ENCODE measurements around the gene ARMC9.

The ARMC9 gene

GRCh38 chr2:231308631-231309428 lies 110.4 kb downstream of the ARMC9 start:
- DNase-seq (ENCODE audit: low read depth in 2 of 2), result no peak

- DNase-seq (ENCODE audit: low read depth in 2 of 2), result no peak
Measured at GRCh38 chr2:231312066-231312465, 113.6 kb downstream of the ARMC9 start.

GRCh38 chr2:231315896-231316295 lies 117.5 kb downstream of the ARMC9 start:
- DNase-seq (ENCODE audit: low read depth in 2 of 2), result no peak

DNA sequence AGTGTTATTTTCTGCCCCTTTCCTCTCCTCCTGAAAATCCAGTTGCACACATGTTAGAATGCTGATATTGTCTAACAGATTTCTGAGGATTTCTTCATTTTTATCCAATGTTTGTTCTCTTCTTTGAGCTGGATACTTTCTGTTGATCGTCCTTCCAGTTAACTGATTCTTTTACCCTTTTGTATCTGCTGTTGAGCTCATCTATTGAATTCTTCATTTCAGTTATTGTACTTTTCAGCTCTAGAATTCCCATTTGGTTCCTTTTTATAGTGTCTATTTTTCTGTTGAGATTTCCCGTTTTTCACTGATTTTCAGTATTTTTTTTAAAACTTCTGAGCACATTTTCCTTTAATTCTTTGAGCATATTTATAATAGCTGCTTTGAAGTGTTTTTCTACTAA lies 119.1 kb downstream of the ARMC9 start:
- no peak for DNase-seq (ENCODE audit: low read depth in 2 of 2)

- no peak for DNase-seq (ENCODE audit: low read depth in 2 of 2)
Measured at GRCh38 chr2:231318436-231318835, 120.0 kb downstream of the ARMC9 start.

DNA sequence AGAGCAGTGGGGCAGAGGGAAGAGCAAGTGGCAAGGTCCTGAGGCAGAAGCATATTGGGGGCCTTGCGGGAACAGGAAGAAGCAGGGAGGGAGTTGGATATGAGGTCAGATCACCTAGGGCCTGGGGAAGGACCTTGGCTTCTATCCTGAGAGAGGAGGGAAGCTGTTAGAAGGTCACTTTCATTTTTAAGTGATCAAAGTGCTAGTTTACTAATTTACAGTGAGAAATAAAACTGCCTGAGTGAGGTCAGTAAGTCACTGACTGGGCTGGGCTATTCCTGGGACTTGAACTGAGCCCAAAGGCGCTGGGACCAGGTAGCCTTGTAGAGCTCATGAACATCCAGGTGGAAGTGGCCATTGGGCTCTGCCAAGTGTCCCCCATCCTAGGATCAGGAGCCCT lies 120.5 kb downstream of the ARMC9 start:
- DNase-seq (ENCODE audit: low read depth in 2 of 2), result no peak

DNA sequence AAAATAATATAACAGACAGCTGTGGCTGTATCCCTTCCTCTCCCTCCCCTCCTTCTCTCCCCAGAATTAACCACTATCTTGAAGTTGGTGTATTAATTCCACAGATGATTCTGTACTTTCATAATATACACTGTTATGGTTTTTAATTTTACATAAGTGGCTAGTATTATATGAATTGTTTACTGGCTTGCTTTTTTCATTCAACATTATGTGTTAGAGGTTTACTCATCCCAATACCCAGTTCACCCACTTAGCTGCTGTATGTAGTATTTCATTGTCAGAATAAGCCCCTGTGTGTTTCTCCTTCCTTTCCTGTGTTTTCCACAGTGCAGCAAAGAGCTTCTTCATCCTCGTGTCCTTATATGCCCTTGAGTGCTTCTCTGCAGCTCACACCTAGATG lies 121.4 kb downstream of the ARMC9 start:
- no peak for DNase-seq (ENCODE audit: low read depth in 2 of 2)

DNA sequence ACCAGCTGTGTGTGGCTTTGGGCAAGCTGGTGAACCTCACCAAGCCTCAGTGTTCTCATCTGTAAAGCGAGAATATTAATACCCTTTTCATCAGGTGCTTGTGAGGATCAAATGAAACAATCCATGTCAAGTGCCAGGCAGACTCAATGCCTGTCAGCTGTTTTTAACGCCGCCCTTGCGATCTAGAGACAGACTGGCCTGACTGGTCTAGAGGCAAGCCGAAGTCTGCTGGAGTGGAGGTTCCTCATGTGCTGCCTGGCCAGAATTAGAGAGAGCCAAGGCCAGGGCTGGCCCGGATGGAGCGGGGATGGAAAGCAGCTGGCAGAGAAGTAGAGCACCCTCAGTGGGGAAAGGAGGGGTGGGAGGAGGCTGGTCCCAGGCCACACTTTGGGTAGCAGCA lies 122.6 kb downstream of the ARMC9 start:
- DNase-seq (ENCODE audit: low read depth in 2 of 2), result no peak

DNA sequence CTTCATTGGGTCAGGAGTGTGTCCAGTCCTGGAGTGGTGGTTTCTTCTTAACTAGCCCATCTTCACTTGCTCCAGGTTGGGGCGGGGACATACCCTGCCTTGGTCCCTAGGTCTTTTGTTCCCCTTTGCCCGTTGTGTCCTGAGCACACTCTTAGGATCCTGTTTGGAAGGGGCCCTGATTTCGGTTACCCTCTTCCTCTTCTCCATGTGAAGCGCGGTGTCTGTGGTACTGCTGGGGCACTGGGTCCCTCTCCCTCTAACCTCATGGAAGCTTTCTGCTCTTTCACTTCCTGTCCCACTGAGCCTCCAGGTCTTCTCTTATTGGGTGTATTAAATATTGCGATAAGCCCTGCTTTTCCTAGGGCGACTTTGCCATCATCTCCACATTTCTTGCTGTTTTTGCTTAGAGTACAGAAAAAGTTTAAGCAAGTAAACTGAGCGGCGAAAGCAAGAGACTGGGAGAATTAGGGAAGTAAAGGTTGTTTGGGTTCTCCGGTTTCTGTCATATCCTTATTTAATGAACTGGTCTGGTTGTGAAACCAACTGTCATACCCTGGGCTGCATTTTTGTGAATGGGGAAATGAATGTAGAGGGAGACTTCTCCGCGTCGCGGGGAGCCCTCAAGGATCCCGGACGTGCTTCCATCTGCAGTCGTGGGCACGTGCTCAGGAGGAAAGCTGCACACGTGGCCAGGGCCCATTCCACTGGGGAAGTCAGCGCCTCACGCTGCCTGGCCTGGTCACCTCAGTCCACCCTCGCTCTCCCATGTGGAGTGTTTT lies 123.3 kb downstream of the ARMC9 start:
- no peak for DNase-seq (ENCODE audit: low read depth in 2 of 2)

DNA sequence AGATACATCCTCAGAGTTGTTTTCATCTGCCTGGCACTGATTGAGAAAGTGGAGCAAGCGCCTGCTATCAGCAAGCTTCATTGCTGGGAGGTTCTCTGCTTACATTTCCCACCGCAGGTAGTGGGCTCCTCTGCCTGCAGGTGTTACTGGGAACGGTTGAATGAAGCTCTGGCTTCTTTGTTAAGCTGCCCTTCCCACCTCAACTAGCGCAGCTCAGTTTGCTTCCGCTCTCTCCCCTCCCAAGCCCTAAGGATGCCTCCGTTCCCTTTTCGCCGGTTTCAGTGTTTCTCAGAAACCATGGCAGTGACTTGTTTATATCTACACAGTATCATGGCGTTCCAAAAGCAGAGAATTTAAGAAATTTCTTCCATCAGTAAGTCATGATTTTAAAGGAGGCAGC lies 124.9 kb downstream of the ARMC9 start:
- no peak for DNase-seq (ENCODE audit: low read depth in 2 of 2)

GRCh38 chr2:231325826-231326225 lies 127.4 kb downstream of the ARMC9 start:
- DNase-seq (ENCODE audit: low read depth in 2 of 2), result no peak

DNA sequence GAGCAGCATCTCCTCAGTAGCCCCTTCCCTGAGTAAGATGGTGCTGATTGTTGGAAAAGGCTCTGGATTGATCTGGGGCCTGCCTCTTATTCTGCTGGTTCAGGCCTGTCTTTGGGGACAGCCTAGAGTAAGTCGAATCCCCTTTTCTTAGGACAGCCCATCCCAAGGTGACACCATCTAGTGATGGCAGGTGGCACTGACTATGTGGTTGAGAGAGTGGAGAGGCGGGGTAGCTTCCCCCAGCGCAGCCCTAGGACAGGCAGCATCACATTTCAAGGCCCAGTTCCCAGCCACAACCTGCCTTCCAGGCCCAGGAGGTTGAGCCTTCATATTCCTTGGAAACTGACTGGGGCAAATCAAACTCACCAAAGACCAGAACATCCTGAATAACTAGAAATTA lies 128.0 kb downstream of the ARMC9 start:
- DNase-seq (ENCODE audit: low read depth in 2 of 2), result no peak

- no peak for DNase-seq (ENCODE audit: low read depth in 2 of 2)
Measured at GRCh38 chr2:231330311-231330710, 131.9 kb downstream of the ARMC9 start.

DNA sequence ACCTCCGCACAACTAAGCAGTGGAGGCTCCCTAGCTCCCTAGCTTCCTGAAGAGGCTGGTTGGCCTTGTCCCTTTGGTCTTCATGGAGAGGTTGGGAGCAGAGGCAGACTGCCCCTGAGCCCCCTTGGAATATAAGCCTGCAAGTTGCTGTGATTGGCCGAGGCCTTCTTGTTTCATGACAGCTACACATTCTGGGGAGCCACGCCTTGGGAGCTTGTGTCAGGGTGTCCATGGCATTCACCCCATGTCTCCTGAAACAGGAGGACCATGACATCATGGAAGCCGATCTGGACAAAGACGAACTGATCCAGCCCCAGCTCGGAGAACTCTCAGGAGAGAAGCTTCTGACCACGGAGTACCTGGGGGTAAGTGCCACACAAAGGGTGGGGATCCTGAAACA lies 133.1 kb downstream of the ARMC9 start:
- no peak for DNase-seq (ENCODE audit: low read depth in 2 of 2)

DNA sequence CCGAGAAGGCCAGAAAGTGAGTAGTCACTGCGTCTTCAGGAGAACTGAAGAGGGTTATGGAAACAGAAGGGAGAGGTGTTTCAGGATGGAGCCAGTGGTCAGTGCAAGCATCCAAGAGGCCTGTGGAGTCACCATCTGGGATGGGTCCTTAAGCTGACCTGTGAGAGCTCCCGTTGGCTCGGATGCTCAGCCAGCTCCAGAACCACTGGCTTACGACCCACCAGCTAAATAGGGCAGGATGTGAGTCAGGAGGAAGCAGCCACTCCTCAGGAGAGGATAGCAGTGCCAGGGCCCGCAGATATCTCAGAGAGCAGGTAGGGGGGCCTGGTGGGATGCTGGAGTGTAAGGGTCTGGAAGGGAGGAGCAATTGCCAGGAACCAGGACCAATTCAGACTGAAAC lies 134.0 kb downstream of the ARMC9 start:
- DNase-seq (ENCODE audit: low read depth in 2 of 2), result no peak

- no peak for DNase-seq (ENCODE audit: low read depth in 2 of 2)
Measured at GRCh38 chr2:231332872-231333500, 134.6 kb downstream of the ARMC9 start.

DNA sequence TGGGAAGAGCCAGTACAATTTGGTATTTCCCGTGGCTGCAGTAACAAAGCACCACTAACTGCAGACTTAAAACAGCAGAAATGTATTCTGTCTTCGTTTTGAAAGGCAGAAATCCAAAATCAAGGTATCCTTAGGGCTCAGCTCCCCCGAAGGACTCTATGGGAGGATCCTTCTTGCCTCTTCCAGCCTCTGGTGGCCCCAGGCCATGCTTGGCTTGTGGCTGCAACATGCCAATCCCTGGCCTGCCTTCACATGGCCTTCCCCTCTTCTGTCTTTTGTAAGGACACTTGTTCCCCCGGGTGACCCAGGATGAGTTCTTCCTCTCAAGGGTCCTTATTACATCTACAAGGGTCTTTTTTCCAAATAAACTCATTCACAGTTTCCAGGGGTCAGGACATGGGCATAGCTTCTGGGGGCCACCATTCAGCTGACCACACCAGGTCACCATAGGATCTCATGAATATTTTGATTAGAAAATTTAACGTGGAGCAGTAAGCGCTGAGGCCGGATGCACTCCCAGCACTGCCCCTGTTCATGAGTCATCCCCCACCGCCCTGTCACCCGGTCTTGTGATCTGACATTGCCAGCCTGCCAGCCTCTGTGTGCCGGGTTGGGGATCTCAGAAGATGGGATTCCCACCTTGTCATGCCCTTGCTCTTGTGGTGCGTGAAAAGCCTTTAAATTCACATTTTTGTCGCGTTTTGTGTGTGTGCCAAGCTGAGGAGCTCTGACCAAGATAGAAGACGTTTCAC lies 135.9 kb downstream of the ARMC9 start:
- no peak for DNase-seq (ENCODE audit: low read depth in 2 of 2)

DNA sequence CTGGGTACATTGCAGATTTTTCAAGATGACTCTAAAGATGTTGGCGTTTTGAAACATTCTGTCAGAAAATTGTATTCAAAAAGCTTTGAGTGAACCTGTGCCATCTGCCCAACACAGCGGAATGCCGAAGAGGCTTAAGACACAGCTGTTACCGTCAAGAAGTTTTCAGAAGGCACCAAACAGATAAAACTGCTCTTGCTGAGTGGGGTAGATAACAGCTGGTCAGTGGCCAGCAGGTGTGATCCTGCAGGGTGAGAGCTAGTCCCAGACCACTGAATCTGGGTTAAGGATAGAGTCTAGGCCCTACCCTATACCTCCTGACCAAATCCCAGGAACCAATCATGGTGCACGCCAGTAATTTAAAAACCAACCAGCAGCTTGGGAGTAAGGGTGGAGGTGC lies 136.6 kb downstream of the ARMC9 start:
- DNase-seq (ENCODE audit: low read depth in 2 of 2), result no peak

- DNase-seq (ENCODE audit: low read depth in 2 of 2), result no peak
Measured at GRCh38 chr2:231335591-231335990, 137.2 kb downstream of the ARMC9 start.

DNA sequence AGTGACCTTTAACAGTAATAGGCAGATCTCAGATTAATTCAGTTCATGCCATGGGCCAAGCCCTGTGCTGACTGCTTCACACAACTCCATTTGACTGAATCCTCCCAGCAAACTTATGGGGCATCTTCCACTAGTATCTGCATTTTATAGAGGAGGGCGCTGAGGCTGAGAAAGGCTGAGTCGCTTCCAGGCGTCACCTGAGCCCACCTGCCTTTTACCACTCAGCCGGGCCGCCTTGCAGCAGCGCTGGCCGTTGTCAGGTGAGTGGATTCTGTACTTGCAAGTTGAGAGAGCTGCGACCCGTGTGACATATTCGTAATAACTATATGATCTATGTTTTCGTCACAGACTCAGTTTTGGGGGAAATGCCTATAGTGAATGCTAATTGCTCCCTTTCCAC lies 137.8 kb downstream of the ARMC9 start:
- DNase-seq (ENCODE audit: low read depth in 2 of 2), result no peak

DNA sequence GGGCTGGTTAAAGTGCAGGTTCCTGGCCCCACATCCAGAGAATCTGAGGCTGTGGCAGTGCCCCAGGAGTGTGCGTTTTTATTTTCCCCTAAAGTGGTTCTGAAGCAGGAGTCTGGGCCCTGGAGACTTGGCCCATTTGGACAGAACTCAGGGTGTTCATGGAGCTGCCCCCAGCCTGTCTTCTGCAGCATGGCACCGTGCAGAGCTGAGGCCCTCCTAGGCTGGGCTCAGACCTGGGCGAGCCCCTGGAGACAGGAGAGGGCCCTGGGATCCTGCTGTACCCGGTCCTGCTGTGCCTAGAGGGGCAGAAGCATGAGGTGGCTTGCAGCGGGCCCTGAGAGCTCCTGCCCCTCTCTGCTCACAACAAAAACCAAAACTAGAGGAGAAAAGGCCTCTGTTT lies 138.3 kb downstream of the ARMC9 start:
- no peak for DNase-seq (ENCODE audit: low read depth in 2 of 2)

Measured in stimulated activated CD8-positive, alpha-beta memory T cell treated with anti-CD3 and anti-CD28 coated beads, Interleukin-7, amount 100 ng/mL, for 4 hours (primary cell).